Liver (tissue), 9 donors: ENCODE data around the gene SPATA1. TPM values are rescaled to one million over a fixed set of nuclear protein-coding genes. Genes with fewer than 3 reads are reported as not detected.

Source experiments
- DNase-seq: peaks from one replicate; pipeline ENCODE4 v3.0.0-alpha.2; 2017; ENCODE audit warnings: low spot score
- H3K27ac ChIP-seq, 2 donors: one replicate each; pipeline ENCODE4 v1.7.0; 2013; ENCODE audit warnings: inconsistent platforms in 2 of 2, low read length in 2 of 2, control low read depth in 1 of 2, low read depth in 1 of 2, mild to moderate bottlenecking in 1 of 2
- H3K27me3 ChIP-seq, 4 donors: one replicate each; pipeline versions ENCODE4 v1.6.1 to v1.7.0; 2013; ENCODE audit warnings: low read length in 3 of 4, inconsistent platforms in 1 of 4, mild to moderate bottlenecking in 1 of 4, moderate library complexity in 1 of 4; ENCODE audit not compliant: control insufficient read depth in 4 of 4, insufficient read depth in 4 of 4
- H3K36me3 ChIP-seq, 4 donors: one replicate each; pipeline versions ENCODE4 v1.6.1 to v1.7.0; 2013; ENCODE audit warnings: low read length in 3 of 4, mild to moderate bottlenecking in 3 of 4, low read depth in 1 of 4, moderate library complexity in 1 of 4; ENCODE audit not compliant: control insufficient read depth in 4 of 4, insufficient read depth in 3 of 4
- H3K4me1 ChIP-seq, 4 donors: one replicate each; pipeline versions ENCODE4 v1.6.1 to v1.7.0; 2013; ENCODE audit warnings: low read length in 3 of 4, mild to moderate bottlenecking in 3 of 4, moderate library complexity in 1 of 4; ENCODE audit not compliant: control insufficient read depth in 4 of 4, insufficient read depth in 4 of 4
- H3K4me3 ChIP-seq, 3 donors: one replicate each; pipeline versions ENCODE4 v1.6.1 to v1.7.0; 2013; ENCODE audit warnings: low read length in 3 of 3, control low read depth in 1 of 3, low read depth in 1 of 3, mild to moderate bottlenecking in 1 of 3
- H3K9ac ChIP-seq, 2 donors: one replicate each; pipeline ENCODE4 v1.7.0; 2013; ENCODE audit warnings: low read length in 2 of 2, mild to moderate bottlenecking in 2 of 2, moderate library complexity in 2 of 2, control low read depth in 1 of 2, low read depth in 1 of 2
- H3K9me3 ChIP-seq, 4 donors: one replicate each; pipeline versions ENCODE4 v1.6.1 to v1.7.0; 2013; ENCODE audit warnings: low read length in 3 of 4; ENCODE audit not compliant: control insufficient read depth in 4 of 4
- EGR1 ChIP-seq, 2 donors: IDR thresholded peaks; 2 replicates each; pipeline ENCODE4 v1.6.1; 2016 to 2018; ENCODE audit warnings: antibody characterized with exemption in 2 of 2, low read depth in 2 of 2
- FOXA1 ChIP-seq: IDR thresholded peaks from 2 replicates; pipeline ENCODE4 v1.6.1; 2016; ENCODE audit warnings: antibody characterized with exemption
- FOXA2 ChIP-seq: IDR thresholded peaks from 2 replicates; pipeline ENCODE4 v1.6.1; 2016; ENCODE audit warnings: antibody characterized with exemption
- GABPA ChIP-seq, 2 donors: IDR thresholded peaks in 1 of 2; conservative IDR thresholded peaks in 1 of 2; 2 replicates each; pipeline ENCODE4 v1.6.1; 2016; ENCODE audit warnings: antibody characterized with exemption in 2 of 2, mild to moderate bottlenecking in 1 of 2, moderate library complexity in 1 of 2
- HNF4A ChIP-seq, 2 donors: conservative IDR thresholded peaks; 2 replicates each; pipeline ENCODE4 v1.6.1; 2016; ENCODE audit warnings: antibody characterized with exemption in 2 of 2, mild to moderate bottlenecking in 2 of 2
- HNF4G ChIP-seq: IDR thresholded peaks from 2 replicates; pipeline ENCODE4 v1.6.1; 2016; ENCODE audit warnings: antibody characterized with exemption
- JUND ChIP-seq, 2 donors: IDR thresholded peaks; 2 replicates each; pipeline ENCODE4 v1.6.1; 2016; ENCODE audit warnings: antibody characterized with exemption in 2 of 2
- NR2F2 ChIP-seq: IDR thresholded peaks from 2 replicates; pipeline ENCODE4 v1.6.1; 2016; ENCODE audit warnings: antibody characterized with exemption
- RAD21 ChIP-seq, 2 donors: IDR thresholded peaks; 2 replicates each; pipeline ENCODE4 v1.6.1; 2016; ENCODE audit warnings: antibody characterized with exemption in 2 of 2, mild to moderate bottlenecking in 2 of 2
- RXRA ChIP-seq, 2 donors: IDR thresholded peaks; 2 replicates each; pipeline ENCODE4 v1.6.1; 2017 to 2018; ENCODE audit warnings: antibody characterized with exemption in 2 of 2, mild to moderate bottlenecking in 1 of 2
- SP1 ChIP-seq: IDR thresholded peaks from 2 replicates; pipeline ENCODE4 v1.6.1; 2018; ENCODE audit warnings: antibody characterized with exemption, mild to moderate bottlenecking
- TAF1 ChIP-seq: conservative IDR thresholded peaks from 2 replicates; pipeline ENCODE4 v1.6.1; 2016; ENCODE audit warnings: antibody characterized with exemption, mild to moderate bottlenecking
- YY1 ChIP-seq: IDR thresholded peaks from 2 replicates; pipeline ENCODE4 v1.6.1; 2016; ENCODE audit warnings: antibody characterized with exemption, mild to moderate bottlenecking
- WGBS: extraction: QIAGEN DNeasy Blood & Tissue Kit; methylation state at CpG from one replicate; pipeline ENCODE4 v1.1.7; 2013; 5-methylcytosine and 5-hydroxymethylcytosine counted together
- polyA plus RNA-seq, 2 donors: library from polyadenylated mRNA; stranded (reverse) in 1 of 2; unstranded in 1 of 2; fragments of 200-250 nt in 1 of 2; fragments of >200 nt in 1 of 2; fragmentation: Nextera tagmentation in 1 of 2; extraction: Ambion mirVana in 1 of 2; gene quantifications; one replicate each; pipeline versions ENCODE4 v1.2.1 to v1.2.3, GENCODE V29; 2013 to 2015
- total RNA-seq, 2 donors: library from RNA; depleted of rRNA; stranded (reverse); fragments of >200 nt; gene quantifications; one replicate each; pipeline ENCODE4 v1.2.3, GENCODE V29; 2014
- TF ChIP-seq, protein P1 (sequence below): IDR thresholded peaks from 2 replicates; pipeline ENCODE4 v1.6.1; 2016; ENCODE audit warnings: antibody characterized with exemption, mild to moderate bottlenecking
- TF ChIP-seq, protein P2 (sequence below): IDR thresholded peaks from 2 replicates; pipeline ENCODE4 v1.6.1; 2016; ENCODE audit warnings: antibody characterized with exemption
- TF ChIP-seq, protein P3 (sequence below): IDR thresholded peaks from 2 replicates; pipeline ENCODE4 v1.6.1; 2016; ENCODE audit warnings: antibody characterized with exemption
- TF ChIP-seq, protein P4 (sequence below): IDR thresholded peaks from 2 replicates; pipeline ENCODE4 v1.6.1; 2016; ENCODE audit warnings: antibody characterized with exemption
- TF ChIP-seq, protein P5 (sequence below): fragments of 150-350 bp; IDR thresholded peaks from 2 replicates; pipeline ENCODE4 v1.5.1; 2017; ENCODE audit warnings: improper control_type of control experiment, low read depth, low read length; ENCODE audit not compliant: missing input control
- donor health status: healthy.
- donor health status: healthy.
- donor health status: healthy.
- donor health status: healthy.
- donor health status: healthy.

Gene SPATA1
- total and polyA plus RNA-seq, 4 donors = 0.06 to 2.2 (median 0.54) TPM

DNA sequence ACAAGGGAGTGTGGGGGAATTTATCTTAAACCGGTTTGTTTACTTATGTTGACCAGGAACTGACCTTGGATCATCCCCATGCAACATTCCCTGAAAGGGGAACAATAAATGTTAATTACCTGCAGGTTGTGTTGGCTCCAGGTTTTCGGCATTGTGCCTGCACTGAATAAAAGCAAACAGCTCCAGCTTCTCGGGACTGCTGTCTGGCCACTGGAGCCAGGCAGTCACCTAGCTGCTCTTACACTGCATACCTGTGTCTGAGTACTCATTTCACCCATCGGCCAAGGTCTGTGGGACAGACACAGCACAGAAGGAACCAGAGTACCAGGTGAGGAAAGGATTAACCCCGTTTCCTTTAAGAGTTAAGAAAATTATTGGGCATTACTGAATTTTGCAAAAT, 100.8 kb downstream of the SPATA1 start (continued):
- no peak for TF ChIP-seq TAF1
- TF ChIP-seq, protein P1, sequence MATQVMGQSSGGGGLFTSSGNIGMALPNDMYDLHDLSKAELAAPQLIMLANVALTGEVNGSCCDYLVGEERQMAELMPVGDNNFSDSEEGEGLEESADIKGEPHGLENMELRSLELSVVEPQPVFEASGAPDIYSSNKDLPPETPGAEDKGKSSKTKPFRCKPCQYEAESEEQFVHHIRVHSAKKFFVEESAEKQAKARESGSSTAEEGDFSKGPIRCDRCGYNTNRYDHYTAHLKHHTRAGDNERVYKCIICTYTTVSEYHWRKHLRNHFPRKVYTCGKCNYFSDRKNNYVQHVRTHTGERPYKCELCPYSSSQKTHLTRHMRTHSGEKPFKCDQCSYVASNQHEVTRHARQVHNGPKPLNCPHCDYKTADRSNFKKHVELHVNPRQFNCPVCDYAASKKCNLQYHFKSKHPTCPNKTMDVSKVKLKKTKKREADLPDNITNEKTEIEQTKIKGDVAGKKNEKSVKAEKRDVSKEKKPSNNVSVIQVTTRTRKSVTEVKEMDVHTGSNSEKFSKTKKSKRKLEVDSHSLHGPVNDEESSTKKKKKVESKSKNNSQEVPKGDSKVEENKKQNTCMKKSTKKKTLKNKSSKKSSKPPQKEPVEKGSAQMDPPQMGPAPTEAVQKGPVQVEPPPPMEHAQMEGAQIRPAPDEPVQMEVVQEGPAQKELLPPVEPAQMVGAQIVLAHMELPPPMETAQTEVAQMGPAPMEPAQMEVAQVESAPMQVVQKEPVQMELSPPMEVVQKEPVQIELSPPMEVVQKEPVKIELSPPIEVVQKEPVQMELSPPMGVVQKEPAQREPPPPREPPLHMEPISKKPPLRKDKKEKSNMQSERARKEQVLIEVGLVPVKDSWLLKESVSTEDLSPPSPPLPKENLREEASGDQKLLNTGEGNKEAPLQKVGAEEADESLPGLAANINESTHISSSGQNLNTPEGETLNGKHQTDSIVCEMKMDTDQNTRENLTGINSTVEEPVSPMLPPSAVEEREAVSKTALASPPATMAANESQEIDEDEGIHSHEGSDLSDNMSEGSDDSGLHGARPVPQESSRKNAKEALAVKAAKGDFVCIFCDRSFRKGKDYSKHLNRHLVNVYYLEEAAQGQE = no peak

DNA sequence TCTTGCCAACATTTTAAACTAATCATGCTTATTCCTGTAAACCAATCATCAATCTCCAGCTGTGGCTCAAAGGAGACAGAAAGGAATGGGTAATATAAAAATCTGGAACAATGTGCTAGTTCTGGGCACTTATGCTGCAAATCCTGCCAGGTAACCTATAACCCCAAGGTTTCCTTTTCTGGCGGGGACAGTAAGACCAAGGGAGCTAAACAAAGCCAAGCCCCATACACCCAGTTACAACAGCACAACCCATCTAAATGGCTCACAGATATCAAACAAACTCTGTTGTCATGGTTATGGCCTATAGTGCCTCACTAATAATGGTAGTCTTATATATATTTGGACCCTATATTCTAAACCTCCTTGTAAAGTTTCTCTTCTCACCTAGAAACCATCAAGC, 104.9 kb downstream of the SPATA1 start:
- DNase-seq = no peak
- Histone ChIP-seq H3K27ac (no peak overlapping the region), H3K9me3 (peaks cover 0 to 9% (median 1%) of the 10 kb centered on the region in 4 donors), H3K4me3 (no peak overlapping the region), H3K36me3 (no peaks in the 10 kb centered on the region), H3K27me3 (no peaks in the 10 kb centered on the region), H3K9ac (no peak overlapping the region), H3K4me1 (no peaks in the 10 kb centered on the region)
- TF ChIP-seq HNF4A (conservative IDR thresholded peaks at IDR 0.05) (no peak), RXRA (IDR thresholded peaks at IDR 0.05) (no peak), TAF1 (no peak), GABPA (IDR thresholded peaks at IDR 0.05 in 1 of 2, conservative IDR thresholded peaks at IDR 0.05 in 1 of 2) (no peak), FOXA2 (no peak), JUND (IDR thresholded peaks at IDR 0.05) (no peak), HNF4G (no peak), NR2F2 (no peak), RAD21 (IDR thresholded peaks at IDR 0.05) (no peak), FOXA1 (no peak), SP1 (no peak), YY1 (no peak), EGR1 (IDR thresholded peaks at IDR 0.05; ENCODE audit: low read depth in 2 of 2) (no peak)
- TF ChIP-seq, protein P1 = no peak
- TF ChIP-seq, protein P2, sequence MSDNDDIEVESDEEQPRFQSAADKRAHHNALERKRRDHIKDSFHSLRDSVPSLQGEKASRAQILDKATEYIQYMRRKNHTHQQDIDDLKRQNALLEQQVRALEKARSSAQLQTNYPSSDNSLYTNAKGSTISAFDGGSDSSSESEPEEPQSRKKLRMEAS = no peak
- TF ChIP-seq, protein P3, sequence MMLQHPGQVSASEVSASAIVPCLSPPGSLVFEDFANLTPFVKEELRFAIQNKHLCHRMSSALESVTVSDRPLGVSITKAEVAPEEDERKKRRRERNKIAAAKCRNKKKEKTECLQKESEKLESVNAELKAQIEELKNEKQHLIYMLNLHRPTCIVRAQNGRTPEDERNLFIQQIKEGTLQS = no peak
- TF ChIP-seq, protein P4, sequence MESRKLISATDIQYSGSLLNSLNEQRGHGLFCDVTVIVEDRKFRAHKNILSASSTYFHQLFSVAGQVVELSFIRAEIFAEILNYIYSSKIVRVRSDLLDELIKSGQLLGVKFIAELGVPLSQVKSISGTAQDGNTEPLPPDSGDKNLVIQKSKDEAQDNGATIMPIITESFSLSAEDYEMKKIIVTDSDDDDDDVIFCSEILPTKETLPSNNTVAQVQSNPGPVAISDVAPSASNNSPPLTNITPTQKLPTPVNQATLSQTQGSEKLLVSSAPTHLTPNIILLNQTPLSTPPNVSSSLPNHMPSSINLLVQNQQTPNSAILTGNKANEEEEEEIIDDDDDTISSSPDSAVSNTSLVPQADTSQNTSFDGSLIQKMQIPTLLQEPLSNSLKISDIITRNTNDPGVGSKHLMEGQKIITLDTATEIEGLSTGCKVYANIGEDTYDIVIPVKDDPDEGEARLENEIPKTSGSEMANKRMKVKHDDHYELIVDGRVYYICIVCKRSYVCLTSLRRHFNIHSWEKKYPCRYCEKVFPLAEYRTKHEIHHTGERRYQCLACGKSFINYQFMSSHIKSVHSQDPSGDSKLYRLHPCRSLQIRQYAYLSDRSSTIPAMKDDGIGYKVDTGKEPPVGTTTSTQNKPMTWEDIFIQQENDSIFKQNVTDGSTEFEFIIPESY = no peak
- TF ChIP-seq, protein P5, sequence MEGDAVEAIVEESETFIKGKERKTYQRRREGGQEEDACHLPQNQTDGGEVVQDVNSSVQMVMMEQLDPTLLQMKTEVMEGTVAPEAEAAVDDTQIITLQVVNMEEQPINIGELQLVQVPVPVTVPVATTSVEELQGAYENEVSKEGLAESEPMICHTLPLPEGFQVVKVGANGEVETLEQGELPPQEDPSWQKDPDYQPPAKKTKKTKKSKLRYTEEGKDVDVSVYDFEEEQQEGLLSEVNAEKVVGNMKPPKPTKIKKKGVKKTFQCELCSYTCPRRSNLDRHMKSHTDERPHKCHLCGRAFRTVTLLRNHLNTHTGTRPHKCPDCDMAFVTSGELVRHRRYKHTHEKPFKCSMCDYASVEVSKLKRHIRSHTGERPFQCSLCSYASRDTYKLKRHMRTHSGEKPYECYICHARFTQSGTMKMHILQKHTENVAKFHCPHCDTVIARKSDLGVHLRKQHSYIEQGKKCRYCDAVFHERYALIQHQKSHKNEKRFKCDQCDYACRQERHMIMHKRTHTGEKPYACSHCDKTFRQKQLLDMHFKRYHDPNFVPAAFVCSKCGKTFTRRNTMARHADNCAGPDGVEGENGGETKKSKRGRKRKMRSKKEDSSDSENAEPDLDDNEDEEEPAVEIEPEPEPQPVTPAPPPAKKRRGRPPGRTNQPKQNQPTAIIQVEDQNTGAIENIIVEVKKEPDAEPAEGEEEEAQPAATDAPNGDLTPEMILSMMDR = no peak
- WGBS = 82% methylated on average over 1 of the region's 1 CpG
